ENCODE measurements around the gene BRCA2. TPM values are rescaled to one million over a fixed set of nuclear protein-coding genes. Genes with fewer than 3 reads are reported as not detected.

BRCA2 gene
- total and polyA plus RNA-seq, 9 of the 15 experiments (the other 6 are each of a cell fraction or from before 2014, with no cell fraction given), result 4.1 to 17.3 (median 5.8) TPM

DNA sequence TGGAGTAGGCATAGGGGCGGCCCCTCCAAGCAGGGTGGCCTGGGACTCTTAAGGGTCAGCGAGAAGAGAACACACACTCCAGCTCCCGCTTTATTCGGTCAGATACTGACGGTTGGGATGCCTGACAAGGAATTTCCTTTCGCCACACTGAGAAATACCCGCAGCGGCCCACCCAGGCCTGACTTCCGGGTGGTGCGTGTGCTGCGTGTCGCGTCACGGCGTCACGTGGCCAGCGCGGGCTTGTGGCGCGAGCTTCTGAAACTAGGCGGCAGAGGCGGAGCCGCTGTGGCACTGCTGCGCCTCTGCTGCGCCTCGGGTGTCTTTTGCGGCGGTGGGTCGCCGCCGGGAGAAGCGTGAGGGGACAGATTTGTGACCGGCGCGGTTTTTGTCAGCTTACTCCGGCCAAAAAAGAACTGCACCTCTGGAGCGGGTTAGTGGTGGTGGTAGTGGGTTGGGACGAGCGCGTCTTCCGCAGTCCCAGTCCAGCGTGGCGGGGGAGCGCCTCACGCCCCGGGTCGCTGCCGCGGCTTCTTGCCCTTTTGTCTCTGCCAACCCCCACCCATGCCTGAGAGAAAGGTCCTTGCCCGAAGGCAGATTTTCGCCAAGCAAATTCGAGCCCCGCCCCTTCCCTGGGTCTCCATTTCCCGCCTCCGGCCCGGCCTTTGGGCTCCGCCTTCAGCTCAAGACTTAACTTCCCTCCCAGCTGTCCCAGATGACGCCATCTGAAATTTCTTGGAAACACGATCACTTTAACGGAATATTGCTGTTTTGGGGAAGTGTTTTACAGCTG is at the start of gene BRCA2, which contains the start of gene ZAR1L (continued):
- TF ChIP-seq, protein P1, sequence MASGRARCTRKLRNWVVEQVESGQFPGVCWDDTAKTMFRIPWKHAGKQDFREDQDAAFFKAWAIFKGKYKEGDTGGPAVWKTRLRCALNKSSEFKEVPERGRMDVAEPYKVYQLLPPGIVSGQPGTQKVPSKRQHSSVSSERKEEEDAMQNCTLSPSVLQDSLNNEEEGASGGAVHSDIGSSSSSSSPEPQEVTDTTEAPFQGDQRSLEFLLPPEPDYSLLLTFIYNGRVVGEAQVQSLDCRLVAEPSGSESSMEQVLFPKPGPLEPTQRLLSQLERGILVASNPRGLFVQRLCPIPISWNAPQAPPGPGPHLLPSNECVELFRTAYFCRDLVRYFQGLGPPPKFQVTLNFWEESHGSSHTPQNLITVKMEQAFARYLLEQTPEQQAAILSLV (tag; IDR thresholded peaks at IDR 0.05), result no peak
- no peak for TF ChIP-seq KLF1 (tag; IDR thresholded peaks at IDR 0.05)
- no peak for TF ChIP-seq RBM15 (IDR thresholded peaks at IDR 0.05; ENCODE audit: insufficient read depth, low read length)
- TF ChIP-seq ZNF3 (CRISPR knock-in tag; IDR thresholded peaks at IDR 0.05), result no peak
- no peak for TF ChIP-seq ZNF408 (CRISPR knock-in tag; IDR thresholded peaks at IDR 0.05; ENCODE audit: low read depth)
- TF ChIP-seq ESRRB (CRISPR knock-in tag; IDR thresholded peaks at IDR 0.05; ENCODE audit: borderline replicate concordance), result no peak
- no peak for TF ChIP-seq NCOA1 (IDR thresholded peaks at IDR 0.05; ENCODE audit: low read depth)
- peak; percentile 93 for TF ChIP-seq CREM (IDR thresholded peaks at IDR 0.05; ENCODE audit: low read depth)
- no peak for TF ChIP-seq NCOA2 (IDR thresholded peaks at IDR 0.05; ENCODE audit: partially characterized antibody in 2 of 2)
- TF ChIP-seq HOXB6 (CRISPR knock-in tag; IDR thresholded peaks at IDR 0.05; ENCODE audit: borderline replicate concordance), result no peak
- peak; percentile 96 for TF ChIP-seq ZFX (CRISPR knock-in tag; IDR thresholded peaks at IDR 0.05)
- TF ChIP-seq, protein P2, sequence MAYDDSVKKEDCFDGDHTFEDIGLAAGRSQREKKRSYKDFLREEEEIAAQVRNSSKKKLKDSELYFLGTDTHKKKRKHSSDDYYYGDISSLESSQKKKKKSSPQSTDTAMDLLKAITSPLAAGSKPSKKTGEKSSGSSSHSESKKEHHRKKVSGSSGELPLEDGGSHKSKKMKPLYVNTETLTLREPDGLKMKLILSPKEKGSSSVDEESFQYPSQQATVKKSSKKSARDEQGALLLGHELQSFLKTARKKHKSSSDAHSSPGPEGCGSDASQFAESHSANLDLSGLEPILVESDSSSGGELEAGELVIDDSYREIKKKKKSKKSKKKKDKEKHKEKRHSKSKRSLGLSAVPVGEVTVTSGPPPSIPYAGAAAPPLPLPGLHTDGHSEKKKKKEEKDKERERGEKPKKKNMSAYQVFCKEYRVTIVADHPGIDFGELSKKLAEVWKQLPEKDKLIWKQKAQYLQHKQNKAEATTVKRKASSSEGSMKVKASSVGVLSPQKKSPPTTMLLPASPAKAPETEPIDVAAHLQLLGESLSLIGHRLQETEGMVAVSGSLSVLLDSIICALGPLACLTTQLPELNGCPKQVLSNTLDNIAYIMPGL (CRISPR knock-in tag; IDR thresholded peaks at IDR 0.05), result peak; percentile 44; the same call in 1 of the 2 replicates
- TF ChIP-seq YBX1 (IDR thresholded peaks at IDR 0.05), result no peak
- TF ChIP-seq HEY1 (CRISPR knock-in tag; IDR thresholded peaks at IDR 0.05; ENCODE audit: borderline replicate concordance), result no peak
- no peak for TF ChIP-seq ZBTB1 (CRISPR knock-in tag; IDR thresholded peaks at IDR 0.05; ENCODE audit: borderline replicate concordance, low read depth)
- TF ChIP-seq, protein P3, sequence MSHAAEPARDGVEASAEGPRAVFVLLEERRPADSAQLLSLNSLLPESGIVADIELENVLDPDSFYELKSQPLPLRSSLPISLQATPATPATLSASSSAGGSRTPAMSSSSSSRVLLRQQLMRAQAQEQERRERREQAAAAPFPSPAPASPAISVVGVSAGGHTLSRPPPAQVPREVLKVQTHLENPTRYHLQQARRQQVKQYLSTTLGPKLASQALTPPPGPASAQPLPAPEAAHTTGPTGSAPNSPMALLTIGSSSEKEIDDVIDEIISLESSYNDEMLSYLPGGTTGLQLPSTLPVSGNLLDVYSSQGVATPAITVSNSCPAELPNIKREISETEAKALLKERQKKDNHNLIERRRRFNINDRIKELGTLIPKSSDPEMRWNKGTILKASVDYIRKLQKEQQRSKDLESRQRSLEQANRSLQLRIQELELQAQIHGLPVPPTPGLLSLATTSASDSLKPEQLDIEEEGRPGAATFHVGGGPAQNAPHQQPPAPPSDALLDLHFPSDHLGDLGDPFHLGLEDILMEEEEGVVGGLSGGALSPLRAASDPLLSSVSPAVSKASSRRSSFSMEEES (CRISPR knock-in tag; IDR thresholded peaks at IDR 0.05), result peak; percentile 80
- TF ChIP-seq ZNF165 (CRISPR knock-in tag; IDR thresholded peaks at IDR 0.05; ENCODE audit: borderline replicate concordance), result no peak
- TF ChIP-seq, protein P4, sequence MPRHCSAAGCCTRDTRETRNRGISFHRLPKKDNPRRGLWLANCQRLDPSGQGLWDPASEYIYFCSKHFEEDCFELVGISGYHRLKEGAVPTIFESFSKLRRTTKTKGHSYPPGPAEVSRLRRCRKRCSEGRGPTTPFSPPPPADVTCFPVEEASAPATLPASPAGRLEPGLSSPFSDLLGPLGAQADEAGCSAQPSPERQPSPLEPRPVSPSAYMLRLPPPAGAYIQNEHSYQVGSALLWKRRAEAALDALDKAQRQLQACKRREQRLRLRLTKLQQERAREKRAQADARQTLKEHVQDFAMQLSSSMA (CRISPR knock-in tag; IDR thresholded peaks at IDR 0.05), result no peak
- peak; percentile 45; the same call in 1 of the 2 replicates for TF ChIP-seq POLR2AphosphoS2 (IDR thresholded peaks at IDR 0.05; ENCODE audit: low read length)
- peak; percentile 72; the same call in 1 of the 2 replicates for TF ChIP-seq BRD4 (IDR thresholded peaks at IDR 0.05)
- TF ChIP-seq, protein P5, sequence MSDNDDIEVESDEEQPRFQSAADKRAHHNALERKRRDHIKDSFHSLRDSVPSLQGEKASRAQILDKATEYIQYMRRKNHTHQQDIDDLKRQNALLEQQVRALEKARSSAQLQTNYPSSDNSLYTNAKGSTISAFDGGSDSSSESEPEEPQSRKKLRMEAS (CRISPR knock-in tag; IDR thresholded peaks at IDR 0.05), result peak; percentile 84
- TF ChIP-seq, protein P6, sequence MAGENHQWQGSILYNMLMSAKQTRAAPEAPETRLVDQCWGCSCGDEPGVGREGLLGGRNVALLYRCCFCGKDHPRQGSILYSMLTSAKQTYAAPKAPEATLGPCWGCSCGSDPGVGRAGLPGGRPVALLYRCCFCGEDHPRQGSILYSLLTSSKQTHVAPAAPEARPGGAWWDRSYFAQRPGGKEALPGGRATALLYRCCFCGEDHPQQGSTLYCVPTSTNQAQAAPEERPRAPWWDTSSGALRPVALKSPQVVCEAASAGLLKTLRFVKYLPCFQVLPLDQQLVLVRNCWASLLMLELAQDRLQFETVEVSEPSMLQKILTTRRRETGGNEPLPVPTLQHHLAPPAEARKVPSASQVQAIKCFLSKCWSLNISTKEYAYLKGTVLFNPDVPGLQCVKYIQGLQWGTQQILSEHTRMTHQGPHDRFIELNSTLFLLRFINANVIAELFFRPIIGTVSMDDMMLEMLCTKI (IDR thresholded peaks at IDR 0.05; ENCODE audit: partially characterized antibody), result no peak
